ENCODE measurements around the gene RPL36. TPM values are rescaled to one million over a fixed set of nuclear protein-coding genes. Genes with fewer than 3 reads are reported as not detected.
"Not testable (repeated sequence)": the region's sequence is repeated elsewhere in the genome, so short reads cannot be mapped to it uniquely, and the experiment has no call there.

Gene RPL36
- polyA plus RNA-seq, 4 donors: 503 to 959 (median 748) TPM

GRCh38 chr19:5687360-5688198 is 2.5 kb upstream of the RPL36 start:
- no peak for DNase-seq (ENCODE audit: low read depth in 4 of 4, low spot score in 2 of 4)

DNA sequence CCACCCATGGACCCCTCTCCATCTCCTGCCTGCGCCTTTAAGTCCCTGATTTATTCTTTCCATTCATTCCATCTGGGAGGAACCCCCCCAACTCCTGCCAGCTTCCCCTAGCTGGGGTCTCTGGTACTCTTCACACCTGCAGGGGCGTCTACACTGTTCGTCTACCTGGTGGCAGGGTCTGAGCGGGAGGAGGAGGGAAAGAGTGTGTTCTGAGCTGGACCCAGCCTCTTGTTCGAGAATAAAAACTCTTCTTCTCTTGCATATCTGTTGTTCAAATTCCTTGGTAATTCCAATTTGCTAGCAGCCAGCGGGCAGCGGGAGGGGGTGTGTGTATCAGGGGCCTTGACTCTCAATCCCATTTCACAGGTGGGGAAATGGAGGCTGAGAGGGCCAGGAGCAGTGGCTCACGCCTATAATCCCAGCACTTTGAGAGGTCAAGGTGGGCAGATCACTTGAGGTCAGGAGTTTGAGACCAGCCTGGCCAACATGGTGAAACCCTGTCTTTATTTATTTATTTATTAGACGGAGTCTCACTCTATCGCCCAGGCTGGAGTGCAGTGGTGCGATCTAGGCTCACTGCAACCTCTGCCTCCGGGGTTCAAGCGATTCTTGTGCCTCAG is 1.7 kb upstream of the RPL36 start:
- DNase-seq (ENCODE audit: low read depth in 4 of 4, low spot score in 2 of 4): not testable (repeated sequence)

DNA sequence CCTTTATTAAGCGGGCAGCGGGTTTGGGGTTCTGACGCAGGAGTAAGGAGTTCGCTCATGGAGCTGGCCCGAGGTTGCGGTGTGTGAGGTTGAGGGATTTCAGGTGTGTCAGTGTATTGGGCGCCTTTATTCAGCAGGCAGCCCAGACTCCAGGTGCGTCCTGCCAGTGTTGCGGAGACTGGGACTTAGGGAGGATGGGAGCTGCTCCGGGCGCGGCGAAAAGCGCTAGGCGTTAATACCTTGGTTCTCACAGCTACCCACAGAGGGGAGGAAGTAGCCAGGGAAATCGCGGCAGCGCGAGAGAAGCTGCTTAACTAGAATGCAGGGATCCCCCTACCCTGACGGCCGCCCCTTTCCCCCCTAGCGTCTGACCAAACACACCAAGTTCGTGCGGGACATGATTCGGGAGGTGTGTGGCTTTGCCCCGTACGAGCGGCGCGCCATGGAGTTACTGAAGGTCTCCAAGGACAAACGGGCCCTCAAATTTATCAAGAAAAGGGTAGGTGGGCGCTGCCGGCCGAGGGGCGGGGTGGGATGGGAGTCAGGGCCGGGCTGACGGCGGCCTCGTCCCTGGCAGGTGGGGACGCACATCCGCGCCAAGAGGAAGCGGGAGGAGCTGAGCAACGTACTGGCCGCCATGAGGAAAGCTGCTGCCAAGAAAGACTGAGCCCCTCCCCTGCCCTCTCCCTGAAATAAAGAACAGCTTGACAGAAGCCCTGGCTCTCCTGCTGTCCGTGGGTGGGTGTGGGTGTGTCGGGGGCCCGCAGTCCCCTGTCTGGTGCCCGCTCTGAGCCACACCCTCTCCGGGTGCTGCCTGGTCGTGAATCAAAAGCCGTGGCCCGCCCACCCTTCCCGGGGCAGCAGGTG is 1.1 kb downstream of the RPL36 start:
- no peak for DNase-seq (ENCODE audit: low read depth in 4 of 4, low spot score in 2 of 4)

DNA sequence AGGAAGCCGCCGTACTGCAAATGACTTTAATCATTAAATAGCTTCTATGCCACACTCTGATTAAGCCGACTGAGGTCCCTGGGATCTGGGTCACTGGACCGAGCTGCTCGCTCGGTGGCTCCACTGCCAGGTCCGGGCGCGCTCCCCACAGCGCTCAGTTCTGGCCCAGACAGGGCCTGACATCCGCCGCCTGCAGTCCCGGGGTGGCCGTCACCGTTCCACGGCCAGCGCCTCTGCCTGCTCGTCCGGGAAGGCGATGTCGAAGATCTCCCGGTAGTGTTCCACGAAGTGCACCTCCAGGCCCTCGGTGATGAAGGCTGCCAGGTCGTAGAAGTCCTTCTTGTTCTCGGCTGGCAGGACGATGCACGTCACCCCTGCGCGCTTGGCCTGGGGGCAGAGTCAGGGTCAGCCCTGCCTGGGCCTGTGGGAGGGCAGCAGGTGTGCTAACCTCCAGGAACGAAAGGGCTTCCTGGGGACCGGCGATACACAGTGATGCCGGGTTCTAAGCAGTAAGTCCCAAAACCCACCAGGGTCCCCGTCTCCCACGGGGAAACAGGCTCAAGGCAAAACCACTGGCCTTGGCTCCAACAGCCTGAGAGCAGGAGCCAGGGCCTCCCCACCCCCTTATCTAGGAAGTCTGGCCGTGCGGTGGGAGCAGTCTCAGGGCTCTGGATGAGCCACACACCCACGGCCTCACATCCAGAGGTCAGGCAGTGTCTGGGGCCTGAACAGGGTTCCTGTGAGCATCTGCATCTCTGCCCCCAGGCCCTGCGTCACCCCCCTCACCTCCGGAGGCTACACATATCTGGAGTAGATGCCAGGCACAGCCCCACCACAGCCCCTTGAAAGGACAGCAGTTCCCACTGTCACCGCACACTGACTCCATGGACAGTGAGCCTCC is 2.0 kb downstream of the RPL36 start:
- DNase-seq (ENCODE audit: low read depth in 4 of 4, low spot score in 2 of 4): no peak

GRCh38 chr19:5692723-5693194 is 2.7 kb downstream of the RPL36 start:
- DNase-seq (ENCODE audit: low read depth in 4 of 4, low spot score in 2 of 4): no peak

GRCh38 chr19:5693195-5694166 is 3.4 kb downstream of the RPL36 start:
- DNase-seq (ENCODE audit: low read depth in 4 of 4, low spot score in 2 of 4): no peak

- no peak for DNase-seq (ENCODE audit: low read depth in 4 of 4, low spot score in 2 of 4)
These were observed 4.3 kb downstream of the RPL36 start for GRCh38 chr19:5694167-5694955.

DNA sequence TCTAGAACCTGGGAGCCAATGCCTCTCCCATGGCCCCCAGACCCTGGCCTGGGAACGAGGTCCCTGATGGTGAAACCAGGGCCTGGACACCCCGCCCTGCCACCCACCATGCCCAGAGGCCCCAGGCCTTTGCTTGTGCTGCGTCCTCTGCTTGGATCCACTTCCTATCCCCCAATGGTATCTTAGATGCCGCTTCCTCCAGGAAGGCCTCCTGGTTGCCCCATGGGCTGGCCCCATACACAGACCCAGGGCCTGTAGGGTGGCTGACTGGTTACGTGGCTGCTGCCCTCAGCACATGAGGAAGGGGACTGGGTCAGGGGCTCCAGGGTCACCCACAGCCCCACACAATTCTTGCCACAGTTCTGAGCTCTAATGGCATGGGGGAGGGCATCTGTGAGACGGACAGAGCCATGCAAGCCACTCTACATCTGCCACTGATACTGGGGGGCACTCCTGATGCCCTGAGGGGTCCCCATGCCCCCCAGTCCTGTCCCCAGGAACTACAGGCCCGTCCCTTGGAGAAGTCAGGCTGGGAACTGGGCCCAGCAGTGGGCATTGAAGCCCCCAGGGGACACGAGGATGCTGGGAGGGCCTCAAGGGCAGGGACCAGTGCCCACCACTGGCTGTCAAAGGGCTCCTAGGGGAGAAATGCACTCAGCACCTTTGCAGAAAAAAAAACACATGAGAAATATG is 5.0 kb downstream of the RPL36 start:
- no peak for DNase-seq (ENCODE audit: low read depth in 4 of 4, low spot score in 2 of 4)

DNA sequence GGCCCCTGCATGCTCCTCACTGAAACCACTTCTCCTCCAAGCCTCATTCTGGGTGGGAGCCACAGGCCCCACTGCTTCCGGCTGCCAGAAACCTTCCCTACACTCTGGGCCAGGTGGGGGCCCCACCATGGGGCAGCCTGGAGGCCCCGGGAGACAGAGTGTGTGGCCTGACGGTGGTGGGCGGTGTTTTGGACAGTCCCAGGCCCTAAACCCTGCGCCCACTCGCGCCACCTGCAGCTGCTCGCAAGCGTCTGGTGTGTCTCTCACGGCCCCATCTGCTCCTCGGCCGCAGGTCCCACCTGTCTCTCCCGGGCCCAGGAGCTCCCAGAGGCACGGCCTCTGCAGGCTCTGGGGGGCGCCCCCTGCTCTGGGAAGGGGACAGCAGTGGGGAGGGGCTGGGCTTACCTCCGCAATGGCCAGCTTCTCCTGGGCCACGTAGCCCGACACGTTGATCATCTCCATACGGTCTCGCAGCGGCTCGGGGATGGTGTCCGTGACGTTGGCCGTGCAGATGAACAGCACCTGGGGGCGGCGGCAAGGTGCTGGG is 5.6 kb downstream of the RPL36 start:
- DNase-seq (ENCODE audit: low read depth in 4 of 4, low spot score in 2 of 4): no peak

DNA sequence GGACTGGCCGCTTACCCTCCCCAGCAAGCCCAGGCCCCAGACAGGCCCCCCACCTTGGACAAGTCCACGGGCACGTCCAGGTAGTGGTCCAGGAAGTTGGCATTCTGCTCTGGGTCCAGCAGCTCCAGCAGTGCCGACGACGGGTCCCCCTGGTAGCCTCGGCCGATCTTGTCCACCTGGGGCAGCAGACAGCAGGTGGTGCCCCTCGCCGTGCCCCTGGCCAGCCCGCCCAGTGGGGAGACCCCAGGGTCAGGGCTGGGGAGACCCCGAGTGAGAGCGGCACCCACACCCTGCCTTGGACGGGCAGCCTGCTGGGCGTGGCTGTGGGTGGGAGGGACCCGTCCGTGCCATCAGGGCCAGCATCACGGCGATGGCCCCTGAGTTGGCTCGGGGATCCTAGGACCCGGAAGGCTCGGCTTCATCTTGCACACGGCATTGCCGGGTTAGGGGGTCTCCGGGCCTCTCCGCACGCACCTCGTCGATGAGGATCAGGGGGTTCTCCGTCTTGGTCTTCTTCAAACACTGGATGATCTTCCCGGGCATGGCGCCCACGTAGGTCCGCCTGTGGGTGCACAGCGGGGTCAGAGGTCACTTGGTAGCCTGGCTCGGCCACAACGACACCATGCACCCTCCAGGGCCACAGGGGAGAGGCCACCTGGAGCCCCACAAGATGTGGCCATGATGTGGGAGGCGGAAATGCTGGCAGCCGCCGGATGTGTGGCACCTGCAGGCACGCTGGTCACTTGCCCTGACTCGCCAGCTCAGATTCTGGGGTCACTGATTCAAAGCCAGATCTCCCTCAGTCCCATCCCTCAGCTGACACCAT is 6.3 kb downstream of the RPL36 start:
- DNase-seq (ENCODE audit: low read depth in 4 of 4, low spot score in 2 of 4): no peak

GRCh38 chr19:5697022-5697889 is 7.2 kb downstream of the RPL36 start:
- DNase-seq (ENCODE audit: low read depth in 4 of 4, low spot score in 2 of 4): no peak

GRCh38 chr19:5697890-5698634 is 8.0 kb downstream of the RPL36 start:
- no peak for DNase-seq (ENCODE audit: low read depth in 4 of 4, low spot score in 2 of 4)

DNA sequence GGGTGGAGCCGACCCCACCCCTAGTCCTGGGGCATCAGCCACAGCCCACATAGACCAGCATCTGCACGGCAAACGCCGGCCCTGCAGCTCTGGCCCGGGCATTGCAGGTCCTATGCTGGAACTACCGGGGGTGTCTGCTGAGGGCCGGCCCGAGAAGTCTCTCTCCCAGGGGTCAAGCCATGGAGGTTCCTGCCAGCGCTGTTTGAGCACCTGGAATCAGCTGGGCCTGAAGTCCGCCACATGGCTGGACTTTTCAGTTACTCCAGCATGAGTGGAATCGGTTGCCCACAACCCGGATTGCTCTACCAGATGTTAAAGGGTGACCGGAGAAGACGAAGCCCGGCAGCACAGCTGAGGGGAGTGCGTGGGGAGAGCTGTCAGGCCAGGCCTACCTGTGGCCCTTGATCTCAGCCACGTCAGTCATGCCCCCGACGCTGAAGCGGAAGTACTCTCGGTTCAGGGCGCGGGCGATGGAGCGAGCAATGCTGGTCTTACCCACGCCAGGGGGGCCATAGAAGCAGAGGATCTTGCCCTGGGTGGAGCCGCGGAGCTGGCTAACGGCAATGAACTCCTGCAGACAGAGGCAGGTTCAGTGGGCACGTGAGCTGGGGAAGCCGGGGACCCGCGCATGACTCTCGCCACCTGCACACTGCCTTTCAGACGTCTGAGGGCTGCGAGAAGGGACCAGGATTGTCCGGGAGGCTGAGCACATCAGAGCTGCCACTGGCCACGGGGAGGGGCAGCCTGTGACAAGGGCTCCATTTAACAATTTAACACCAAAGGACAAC is 8.7 kb downstream of the RPL36 start:
- DNase-seq (ENCODE audit: low read depth in 4 of 4, low spot score in 2 of 4): no peak

Measured in left renal cortex interstitium (tissue), 4 donors.